ENCODE data around the gene NBPF8. TPM values are rescaled to one million over a fixed set of nuclear protein-coding genes. Genes with fewer than 3 reads are reported as not detected.
"Not testable (repeated sequence)": the region's sequence is repeated elsewhere in the genome, so short reads cannot be mapped to it uniquely, and the experiment has no call there.

The NBPF8 gene, protein sequence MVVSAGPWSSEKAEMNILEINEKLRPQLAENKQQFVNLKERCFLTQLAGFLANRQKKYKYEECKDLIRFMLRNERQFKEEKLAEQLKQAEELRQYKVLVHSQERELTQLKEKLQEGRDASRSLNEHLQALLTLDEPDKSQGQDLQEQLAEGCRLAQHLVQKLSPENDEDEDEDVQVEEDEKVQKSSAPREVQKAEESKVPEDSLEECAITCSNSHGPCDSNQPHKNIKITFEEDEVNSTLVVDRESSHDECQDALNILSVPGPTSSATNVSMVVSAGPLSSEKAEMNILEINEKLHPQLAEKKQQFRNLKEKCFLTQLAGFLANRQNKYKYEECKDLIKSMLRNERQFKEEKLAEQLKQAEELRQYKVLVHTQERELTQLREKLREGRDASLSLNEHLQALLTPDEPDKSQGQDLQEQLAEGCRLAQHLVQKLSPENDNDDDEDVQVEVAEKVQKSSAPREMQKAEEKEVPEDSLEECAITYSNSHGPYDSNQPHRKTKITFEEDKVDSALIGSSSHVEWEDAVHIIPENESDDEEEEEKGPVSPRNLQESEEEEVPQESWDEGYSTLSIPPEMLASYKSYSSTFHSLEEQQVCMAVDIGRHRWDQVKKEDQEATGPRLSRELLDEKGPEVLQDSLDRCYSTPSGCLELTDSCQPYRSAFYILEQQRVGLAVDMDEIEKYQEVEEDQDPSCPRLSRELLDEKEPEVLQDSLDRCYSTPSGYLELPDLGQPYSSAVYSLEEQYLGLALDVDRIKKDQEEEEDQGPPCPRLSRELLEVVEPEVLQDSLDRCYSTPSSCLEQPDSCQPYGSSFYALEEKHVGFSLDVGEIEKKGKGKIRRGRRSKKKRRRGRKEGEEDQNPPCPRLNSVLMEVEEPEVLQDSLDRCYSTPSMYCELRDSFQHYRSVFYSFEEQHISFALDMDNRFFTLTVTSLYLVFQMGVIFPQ
- total RNA-seq (2014; rRNA removed; shearing (Covaris generic)) = 8.3 and 9.8 TPM in 2 replicates
- 7.7 and 9.3 TPM in 2 replicates for polyA plus RNA-seq (2015; cell fraction: cytosol; rRNA removed)
- 93.8 and 94.0 TPM in 2 replicates for polyA plus RNA-seq (2015; cell fraction: nucleus; rRNA removed)

DNA sequence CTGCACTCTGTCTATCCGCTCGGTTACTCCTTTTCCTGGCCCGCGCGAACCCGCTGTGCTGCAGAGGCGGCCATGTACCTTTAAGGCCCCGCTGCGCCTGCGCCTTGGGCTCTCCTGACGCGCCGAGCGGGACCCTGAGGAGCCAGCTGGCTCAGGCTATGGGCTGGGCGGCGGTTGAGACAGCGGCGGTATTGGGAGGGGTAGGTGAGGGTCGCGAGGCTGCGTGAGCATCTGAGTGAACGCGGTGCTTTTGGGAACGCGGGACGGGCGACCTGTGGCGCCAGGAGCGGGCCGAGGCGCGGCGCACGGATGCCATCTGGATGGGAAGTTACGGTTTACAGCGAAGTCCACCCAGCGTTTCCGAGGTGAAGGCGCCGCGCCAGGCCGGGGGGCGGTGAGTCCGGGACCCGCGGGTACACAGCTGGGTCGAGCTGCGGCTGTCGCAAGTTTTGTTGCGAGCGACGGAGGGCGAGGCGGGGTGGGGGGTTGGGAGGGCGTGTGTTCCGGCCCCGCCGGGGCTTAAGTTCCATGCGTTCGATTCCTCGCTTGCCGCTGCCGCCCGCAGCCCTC is at the start of gene NBPF8:
NBPF8 (plus strand) TSS at position 125 of the 570 bp plus-strand sequence. CDS start 21,488 bp downstream, outside the sequence.
- peak; percentile 69 for DNase-seq (ENCODE audit: low read depth)

DNA sequence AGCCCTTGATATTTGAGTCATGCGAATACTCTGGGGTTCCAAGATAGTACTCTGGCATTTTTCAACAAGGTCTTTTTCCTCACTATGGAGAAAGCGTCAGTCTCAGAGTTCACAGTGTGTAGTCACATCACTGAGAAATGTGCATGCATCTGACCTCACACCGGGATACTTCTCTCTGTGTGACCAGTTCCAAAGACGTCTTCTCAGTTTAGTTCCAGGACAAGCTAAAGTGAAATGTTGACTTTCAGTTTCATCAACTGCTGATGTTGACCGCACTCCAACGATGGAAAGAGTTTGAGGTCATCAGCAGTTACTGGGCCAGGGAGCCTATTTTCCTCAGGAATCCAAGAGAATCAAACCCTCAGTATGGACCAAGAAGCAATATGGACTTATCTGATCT is 47.1 kb upstream of the NBPF8 start:
- DNase-seq (ENCODE audit: low read depth) = not testable (repeated sequence)

DNA sequence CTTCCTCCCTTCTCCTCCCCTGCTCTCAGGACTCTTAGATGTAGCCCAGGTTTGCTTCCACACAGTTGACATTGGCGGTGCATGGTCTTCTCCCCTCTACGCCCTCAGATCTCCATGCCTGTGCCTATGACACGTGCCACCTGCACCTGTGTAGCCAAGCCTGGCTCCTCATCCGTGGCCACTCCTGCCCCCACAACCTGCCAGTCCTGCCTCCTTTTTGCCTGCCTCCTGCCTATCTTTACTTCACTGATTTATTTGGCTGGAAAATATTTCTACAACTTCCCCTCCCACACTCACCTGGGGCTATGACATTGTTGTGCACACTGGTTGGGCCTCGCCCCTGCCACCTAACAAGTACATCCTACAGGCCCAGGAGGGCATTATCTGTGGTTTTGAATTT is 28.2 kb upstream of the NBPF8 start:
- DNase-seq (ENCODE audit: low read depth) = not testable (repeated sequence)

DNA sequence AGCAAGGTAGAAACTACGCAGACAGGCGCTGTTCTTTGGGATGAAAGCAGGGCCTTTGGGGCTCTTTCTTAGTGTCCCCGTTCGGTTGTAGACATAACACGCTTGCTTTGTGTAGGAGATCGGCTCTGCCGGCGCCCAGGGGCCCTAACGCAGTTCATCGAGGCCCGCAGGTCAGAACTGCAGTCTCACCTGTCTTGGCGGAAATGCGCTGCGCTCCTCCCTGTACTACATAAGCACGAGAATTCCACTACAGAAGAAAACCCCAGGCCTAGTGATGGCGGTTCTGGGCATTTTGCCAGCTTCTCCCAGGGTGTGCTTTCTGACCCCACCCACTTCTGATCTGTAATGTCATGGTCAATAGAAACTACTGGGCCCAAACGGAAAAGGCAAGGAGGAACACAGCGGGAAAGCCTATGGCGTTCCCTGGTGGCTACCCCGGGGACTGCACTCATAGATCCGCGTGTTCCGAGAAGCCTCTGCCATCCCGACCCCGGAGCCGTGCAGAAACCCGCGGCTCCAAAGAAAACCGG is 26.2 kb upstream of the NBPF8 start:
- peak; percentile 56 for DNase-seq (ENCODE audit: low read depth)

DNA sequence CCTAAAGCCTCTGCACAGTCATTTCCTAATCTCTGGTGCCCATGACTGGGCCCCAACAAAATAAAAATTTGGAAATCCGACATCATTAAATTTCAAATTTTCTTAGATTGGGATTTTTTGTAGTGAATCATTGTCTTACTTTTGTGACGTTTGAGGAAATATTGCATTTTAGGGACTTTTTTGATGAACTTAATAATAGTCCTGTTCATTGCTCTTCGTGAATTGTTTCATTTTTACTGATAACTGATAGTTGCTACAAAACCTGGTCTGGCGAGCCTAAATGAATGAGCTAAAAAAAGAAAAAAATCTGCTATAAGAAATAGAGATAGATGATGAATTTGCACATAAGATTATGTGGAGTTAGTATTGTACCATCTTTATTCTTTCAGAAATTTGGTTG is 23.5 kb upstream of the NBPF8 start:
- DNase-seq (ENCODE audit: low read depth) = not testable (repeated sequence)

DNA sequence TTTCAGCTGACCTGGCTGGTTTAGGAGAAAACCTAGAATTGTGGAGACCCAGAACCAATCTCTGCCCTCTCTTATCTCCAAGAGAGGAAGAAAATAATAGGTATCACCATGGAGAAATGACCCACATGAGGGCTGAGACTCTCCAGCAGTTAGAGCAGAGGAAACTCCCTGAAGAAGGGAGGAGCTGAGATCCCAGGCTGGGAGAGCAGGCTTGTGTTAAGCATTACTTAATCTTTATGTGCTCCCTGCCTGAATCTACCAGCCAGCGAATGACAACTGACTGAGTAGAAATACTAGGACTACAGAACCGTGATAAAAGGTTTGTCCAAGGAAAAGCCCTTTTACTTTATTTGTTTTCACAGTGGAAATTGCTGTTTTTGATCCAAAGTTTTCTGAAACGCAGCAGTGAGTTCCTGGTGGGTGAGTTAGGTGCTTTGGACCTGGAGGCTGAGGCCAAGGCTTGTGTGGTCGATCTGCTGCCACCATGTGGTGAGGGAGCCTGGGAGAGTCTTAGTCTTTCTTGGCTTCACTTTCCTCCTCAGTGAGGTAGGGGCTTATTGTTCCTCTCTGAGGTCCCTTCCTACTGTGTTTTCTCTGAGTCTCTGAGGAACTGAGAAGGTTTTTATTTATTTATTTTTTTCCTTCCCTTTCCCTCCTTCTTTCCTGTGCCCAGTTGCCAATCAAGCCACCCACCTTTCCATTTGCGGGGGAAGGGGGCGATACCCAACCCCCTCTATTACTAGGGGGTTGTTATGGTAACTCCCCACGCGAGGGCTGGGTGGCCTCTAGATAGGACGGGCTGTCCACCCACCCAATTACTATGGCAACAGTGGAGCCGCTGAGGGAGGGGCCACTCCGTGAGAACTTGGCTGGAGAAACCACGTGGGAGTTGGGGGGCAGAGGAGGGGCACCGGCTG is 21.3 kb upstream of the NBPF8 start:
- DNase-seq (ENCODE audit: low read depth) = not testable (repeated sequence)

DNA sequence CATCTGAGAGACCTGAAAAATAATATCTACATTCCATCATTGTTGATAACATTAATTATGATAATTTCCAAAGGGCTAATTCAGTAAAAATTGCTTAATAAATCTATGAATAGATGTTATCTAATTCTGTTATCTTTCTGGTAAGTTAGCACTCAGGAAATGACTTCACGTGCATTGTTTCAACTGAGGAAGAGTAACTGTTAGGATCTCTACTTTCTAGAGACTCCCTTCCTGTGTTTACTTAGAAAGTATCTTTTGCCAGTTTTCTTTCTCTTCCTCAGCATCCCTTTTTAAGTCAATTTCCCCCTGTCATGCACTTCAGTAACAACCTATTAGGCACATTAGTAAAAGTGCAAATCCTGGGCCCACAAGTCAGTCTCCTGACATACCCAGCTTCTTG is 9.5 kb upstream of the NBPF8 start:
- DNase-seq (ENCODE audit: low read depth) = not testable (repeated sequence)

DNA sequence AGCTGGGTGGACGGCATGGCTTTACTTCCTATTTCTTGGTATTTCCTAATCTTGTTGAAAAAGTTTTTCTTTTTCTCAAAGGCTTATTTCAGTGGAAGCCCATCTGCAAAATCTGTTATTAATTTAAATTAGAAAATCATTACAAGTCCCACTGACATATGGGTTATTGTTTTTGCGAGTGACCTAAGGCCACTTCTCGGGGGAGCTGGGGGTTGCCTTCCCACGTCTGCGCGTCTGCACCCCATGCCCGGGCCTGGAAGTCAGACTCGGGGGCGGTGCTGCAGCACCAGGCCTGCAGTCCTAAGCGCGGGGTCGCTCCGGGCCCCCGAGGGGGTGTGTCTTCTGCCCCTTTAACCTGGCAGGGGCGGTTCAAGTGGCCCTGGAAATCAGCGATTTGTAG is 384 bp upstream of the NBPF8 start:
- DNase-seq (ENCODE audit: low read depth) = not testable (repeated sequence)

DNA sequence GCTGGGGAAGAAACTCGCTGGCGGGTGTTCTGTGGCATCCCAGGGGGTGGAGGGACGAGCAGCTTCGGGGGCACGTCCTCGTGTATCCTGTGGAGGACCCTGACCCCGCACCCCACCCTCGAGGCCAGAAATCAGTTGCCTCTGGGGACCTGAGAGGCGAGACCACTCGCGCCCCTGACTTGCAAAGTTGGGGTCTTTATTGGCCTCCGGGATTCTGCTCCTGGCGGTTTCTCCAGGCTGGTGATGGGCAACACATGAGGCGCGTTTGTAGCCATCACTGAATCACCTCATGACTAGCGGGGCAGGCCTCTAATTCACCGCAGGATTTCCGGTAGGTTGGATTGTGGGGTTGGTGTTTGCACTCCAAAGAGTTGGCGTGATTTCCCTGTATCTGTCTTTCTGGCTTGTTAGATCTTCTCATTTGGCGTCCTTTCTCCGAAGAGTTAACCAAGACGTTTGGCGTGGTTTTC is 692 bp downstream of the NBPF8 start:
- peak; percentile 68 for DNase-seq (ENCODE audit: low read depth)

DNA sequence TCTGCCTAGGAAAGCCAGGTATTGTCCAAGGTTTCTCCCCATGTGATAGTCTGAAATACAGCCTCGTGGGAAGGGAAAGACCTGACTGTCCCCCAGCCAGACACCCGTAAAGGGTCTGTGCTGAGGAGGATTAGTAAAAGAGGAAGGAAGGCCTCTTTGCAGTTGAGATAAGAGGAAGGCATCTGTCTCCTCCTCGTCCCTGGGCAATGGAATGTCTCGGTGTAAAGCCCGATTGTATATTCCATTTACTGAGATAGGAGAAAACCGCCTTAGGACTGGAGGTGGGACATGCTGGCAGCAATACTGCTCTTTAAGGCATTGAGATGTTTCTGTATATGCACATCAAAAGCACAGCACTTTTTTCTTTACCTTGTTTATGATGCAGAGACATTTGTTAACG is 10.2 kb downstream of the NBPF8 start:
- DNase-seq (ENCODE audit: low read depth) = not testable (repeated sequence)

DNA sequence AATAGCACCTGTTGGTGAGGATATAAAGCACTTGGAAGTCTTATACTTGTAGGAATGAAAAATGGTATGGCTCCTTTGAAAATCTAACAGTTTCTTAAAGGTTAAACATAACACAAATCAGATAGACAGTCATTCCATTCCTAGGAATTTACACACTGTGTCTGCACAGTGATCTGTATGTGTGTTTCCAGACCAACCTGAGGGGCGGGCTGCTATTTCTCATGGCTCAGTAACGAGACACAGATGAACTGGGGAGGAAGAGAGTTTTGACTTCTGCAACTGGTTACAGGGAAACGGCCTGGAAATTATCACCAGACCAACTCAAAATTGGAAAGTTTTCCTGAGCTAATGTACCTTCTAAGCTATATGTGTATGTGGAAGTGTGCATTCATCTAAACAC is 16.8 kb downstream of the NBPF8 start:
- not testable (repeated sequence) for DNase-seq (ENCODE audit: low read depth)

DNA sequence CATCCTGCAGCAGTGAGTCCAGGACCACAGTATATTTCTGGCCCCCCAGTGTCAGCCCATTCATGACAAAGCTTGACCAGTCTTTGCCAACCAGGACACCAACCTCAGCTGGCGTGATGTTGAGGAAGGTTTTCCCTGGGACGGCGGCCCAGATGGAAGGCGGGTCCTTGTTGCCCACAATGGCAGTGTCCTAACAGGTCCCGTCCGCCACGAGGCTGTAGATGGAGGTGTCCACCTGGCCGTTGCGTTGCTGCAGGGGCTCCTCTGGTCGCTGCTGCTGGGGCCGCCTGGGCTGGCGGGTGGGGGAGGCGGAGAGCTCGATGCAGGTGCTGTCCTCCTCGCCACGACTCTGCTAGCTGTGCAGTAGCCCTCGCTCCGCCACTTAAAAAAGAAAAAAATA is 19.0 kb downstream of the NBPF8 start:
- DNase-seq (ENCODE audit: low read depth) = not testable (repeated sequence)

DNA sequence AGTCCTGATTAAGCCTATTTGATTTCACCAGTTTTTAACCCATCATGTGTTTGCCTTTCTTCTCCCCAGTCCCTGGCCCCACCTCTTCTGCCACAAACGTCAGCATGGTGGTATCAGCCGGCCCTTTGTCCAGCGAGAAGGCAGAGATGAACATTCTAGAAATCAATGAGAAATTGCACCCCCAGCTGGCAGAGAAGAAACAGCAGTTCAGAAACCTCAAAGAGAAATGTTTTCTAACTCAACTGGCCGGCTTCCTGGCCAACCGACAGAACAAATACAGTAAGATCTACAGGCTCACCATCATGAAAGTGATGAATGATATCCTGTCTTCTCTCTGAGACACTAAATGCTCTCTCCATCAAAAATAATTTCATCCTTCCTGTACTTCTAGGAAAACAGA is 34.3 kb downstream of the NBPF8 start:
- DNase-seq (ENCODE audit: low read depth) = not testable (repeated sequence)

Other genes with a start within 250 kb of the NBPF8 start
- 15.0 and 17.7 TPM in 2 replicates for gene SEC22B, start 238.5 kb upstream of the NBPF8 start, total RNA-seq (2014; rRNA removed; shearing (Covaris generic))